Heart left ventricle (tissue), 16 donors: ENCODE measurements around the gene SPEF1. TPM values are rescaled to one million over a fixed set of nuclear protein-coding genes. Genes with fewer than 3 reads are reported as not detected.

Experiments
- ATAC-seq, 4 donors: fragments of 200-7000 bp; cut with Tn5 transposase; one replicate each; pipeline ENCODE4 v1.9.1; 2020 to 2022; ENCODE audit warnings: moderate library complexity in 4 of 4, mild to moderate bottlenecking in 3 of 4, moderate number of reproducible peaks in 1 of 4
- DNase-seq, 5 donors: peaks; one replicate each; pipeline ENCODE4 v3.0.0-alpha.2; 2020
- H3K27ac ChIP-seq, 12 donors: fragments of 200-600 bp; sonication (generic) in 4 of 12; one replicate each; pipeline versions ENCODE4 v1.5.0 to v1.8.0; 2016 to 2022; ENCODE audit warnings: mild to moderate bottlenecking in 2 of 12
- H3K27me3 ChIP-seq, 9 donors: fragments of 200-600 bp; sonication (generic) in 2 of 9; one replicate each; pipeline versions ENCODE4 v1.5.1 to v1.8.0; 2016 to 2022; ENCODE audit warnings: mild to moderate bottlenecking in 3 of 9
- H3K36me3 ChIP-seq, 9 donors: fragments of 200-600 bp; sonication (generic) in 2 of 9; one replicate each; pipeline versions ENCODE4 v1.5.0 to v1.8.0; 2018 to 2022; ENCODE audit warnings: mild to moderate bottlenecking in 2 of 9
- H3K4me1 ChIP-seq, 12 donors: fragments of 200-600 bp; sonication (generic) in 4 of 12; one replicate each; pipeline versions ENCODE4 v1.5.0 to v1.8.0; 2016 to 2022; ENCODE audit warnings: mild to moderate bottlenecking in 3 of 12
- H3K4me3 ChIP-seq, 12 donors: fragments of 200-600 bp; sonication (generic) in 4 of 12; one replicate each; pipeline versions ENCODE4 v1.5.0 to v1.8.0; 2017 to 2022; ENCODE audit warnings: mild to moderate bottlenecking in 9 of 12, moderate library complexity in 4 of 12
- H3K9me3 ChIP-seq, 12 donors: fragments of 200-600 bp; sonication (generic) in 4 of 12; one replicate each; pipeline versions ENCODE4 v1.5.0 to v1.8.0; 2016 to 2022; ENCODE audit warnings: mild to moderate bottlenecking in 1 of 12
- POLR2A ChIP-seq, 2 donors: fragments of 450-650 bp; IDR thresholded peaks; one replicate each; pipeline ENCODE4 v1.6.1; 2017; ENCODE audit warnings: antibody characterized with exemption in 2 of 2, mild to moderate bottlenecking in 2 of 2, moderate library complexity in 2 of 2
- WGBS, 4 donors: extraction: QIAGEN DNeasy Blood & Tissue Kit in 2 of 4; methylation state at CpG; one replicate each; pipeline versions ENCODE4 v1.1.5 to v1.1.7; 2013 to 2018; 5-methylcytosine and 5-hydroxymethylcytosine counted together
- intact Hi-C, 10 donors: fragments of 100-400 bp; cut with DNase I; formaldehyde crosslinking; loops; one replicate each; pipeline versions ENCODE4 v1.11.1 to v1.14.2; 2022
- polyA plus RNA-seq, 2 donors: library from polyadenylated mRNA; stranded (reverse); fragments of 200-250 nt; gene quantifications; one replicate each; pipeline ENCODE4 v1.2.3, GENCODE V29; 2013
- total RNA-seq, 9 donors: library from RNA; depleted of rRNA in 2 of 9; stranded (reverse); fragments of >200 nt in 2 of 9; fragmentation: NEBNext Ultra II Directional in 3 of 9; extraction: Animal tissue kit (Norgen Biotek cat#: 25700) in 3 of 9; gene quantifications; one replicate each; pipeline versions ENCODE4 v1.1.0 to v1.2.4, GENCODE V29; 2016 to 2023
- TF ChIP-seq, protein P1 (sequence below), 12 donors: fragments of 200-600 bp; sonication (generic) in 4 of 12; IDR thresholded peaks; one replicate each; pipeline versions ENCODE4 v1.5.0 to v1.8.0; 2018 to 2022; ENCODE audit warnings: antibody characterized with exemption in 12 of 12, mild to moderate bottlenecking in 5 of 12
- donor health status: ischemic (EF 13 %, LVEDD 7.1; RV severe dilation, severe dysfunction).
- donor health status: healthy with polysubstance abuse.
- donor health status: DM: no; HTN: yes; CAD: no.
- donor health status: DM: no; HTN: no; CAD: no.
- donor health status: ischemic (EF 25% LVEDD 6.9; RV normal size, moderate dysfunction).
- donor health status: ischemic (EF 25% LVEDD 5.7; RV mildly dilated, moderate dysfunction).
- donor health status: healthy.
- donor health status: DM: yes; HTN: yes; CAD: no.
- donor health status: ischemic (EF 35%, LVEDD 5.7; RV mildly dilated, moderate dysfunction).
- donor health status: nonischemic (EF 11% LVEDD 7.7; RV severe dilation, severe dysfunction).
- donor health status: DM: yes; HTN: yes; CAD: no.
- donor health status: PGD.
- donor health status: ischemic (EF 29% LVEDD 5.4; RV normal size, mild dysfunction).
- donor health status: nonischemic (EF 23%, LVEDD 6.1; RV moderate dilation, normal function).

The SPEF1 gene
- total and polyA plus RNA-seq, 11 donors = 0.11 to 0.65 (median 0.19) TPM; not detected in 5

DNA sequence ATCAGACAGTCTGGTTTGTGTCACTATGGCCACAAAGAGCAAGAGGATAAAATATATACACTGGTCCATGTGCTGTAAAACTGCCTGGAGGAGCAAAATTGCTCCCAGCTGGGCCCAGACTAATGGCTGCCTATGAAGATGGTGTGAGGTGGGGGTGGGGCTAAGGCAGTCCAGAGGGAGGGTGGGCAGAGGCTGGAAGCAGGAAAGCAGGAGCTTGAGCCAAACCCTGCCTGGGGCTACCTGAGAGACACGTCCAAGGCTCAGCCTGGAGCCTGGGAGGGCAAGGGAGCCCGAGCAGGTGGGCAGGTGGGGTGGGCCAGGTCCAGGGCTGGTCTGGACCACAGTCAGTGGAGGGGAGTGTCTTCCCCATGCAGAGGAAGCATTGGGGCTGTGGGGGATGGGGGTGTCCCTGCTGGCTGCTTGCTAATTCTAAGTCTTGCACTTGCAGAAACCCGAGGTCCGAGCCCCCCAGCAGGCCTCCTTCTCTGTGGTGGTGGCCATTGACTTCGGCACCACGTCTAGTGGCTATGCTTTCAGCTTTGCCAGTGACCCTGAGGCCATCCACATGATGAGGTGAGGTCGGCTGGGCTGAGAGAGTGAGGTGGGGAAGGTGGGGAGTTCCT lies 39.3 kb downstream of the SPEF1 start:
- H3K4me1 ChIP-seq = peaks cover 0 to 60% (median 29%) of the 10 kb centered on the region in 12 donors
- peaks cover 0 to 39% (median 14%) of the 10 kb centered on the region in 9 donors for H3K36me3 ChIP-seq
- no peak for ATAC-seq
- H3K27me3 ChIP-seq = peaks cover 0 to 13% (median 0%) of the 10 kb centered on the region in 9 donors
- no peak overlapping the region for H3K4me3 ChIP-seq
- DNase-seq = peak in 1 of 5 donors; percentile 41
- 83 to 87% (median 85%) methylated on average over 7 of the region's 7 CpGs for WGBS, 4 donors
- H3K27ac ChIP-seq = peak overlapping the region in 1 of 12 donors; percentile 89
- no peaks in the 10 kb centered on the region for H3K9me3 ChIP-seq
- intact Hi-C loops = no loop called here
- TF ChIP-seq POLR2A (IDR thresholded peaks at IDR 0.05) = no peak
- TF ChIP-seq, protein P1, sequence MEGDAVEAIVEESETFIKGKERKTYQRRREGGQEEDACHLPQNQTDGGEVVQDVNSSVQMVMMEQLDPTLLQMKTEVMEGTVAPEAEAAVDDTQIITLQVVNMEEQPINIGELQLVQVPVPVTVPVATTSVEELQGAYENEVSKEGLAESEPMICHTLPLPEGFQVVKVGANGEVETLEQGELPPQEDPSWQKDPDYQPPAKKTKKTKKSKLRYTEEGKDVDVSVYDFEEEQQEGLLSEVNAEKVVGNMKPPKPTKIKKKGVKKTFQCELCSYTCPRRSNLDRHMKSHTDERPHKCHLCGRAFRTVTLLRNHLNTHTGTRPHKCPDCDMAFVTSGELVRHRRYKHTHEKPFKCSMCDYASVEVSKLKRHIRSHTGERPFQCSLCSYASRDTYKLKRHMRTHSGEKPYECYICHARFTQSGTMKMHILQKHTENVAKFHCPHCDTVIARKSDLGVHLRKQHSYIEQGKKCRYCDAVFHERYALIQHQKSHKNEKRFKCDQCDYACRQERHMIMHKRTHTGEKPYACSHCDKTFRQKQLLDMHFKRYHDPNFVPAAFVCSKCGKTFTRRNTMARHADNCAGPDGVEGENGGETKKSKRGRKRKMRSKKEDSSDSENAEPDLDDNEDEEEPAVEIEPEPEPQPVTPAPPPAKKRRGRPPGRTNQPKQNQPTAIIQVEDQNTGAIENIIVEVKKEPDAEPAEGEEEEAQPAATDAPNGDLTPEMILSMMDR (IDR thresholded peaks at IDR 0.05) = no peak

DNA sequence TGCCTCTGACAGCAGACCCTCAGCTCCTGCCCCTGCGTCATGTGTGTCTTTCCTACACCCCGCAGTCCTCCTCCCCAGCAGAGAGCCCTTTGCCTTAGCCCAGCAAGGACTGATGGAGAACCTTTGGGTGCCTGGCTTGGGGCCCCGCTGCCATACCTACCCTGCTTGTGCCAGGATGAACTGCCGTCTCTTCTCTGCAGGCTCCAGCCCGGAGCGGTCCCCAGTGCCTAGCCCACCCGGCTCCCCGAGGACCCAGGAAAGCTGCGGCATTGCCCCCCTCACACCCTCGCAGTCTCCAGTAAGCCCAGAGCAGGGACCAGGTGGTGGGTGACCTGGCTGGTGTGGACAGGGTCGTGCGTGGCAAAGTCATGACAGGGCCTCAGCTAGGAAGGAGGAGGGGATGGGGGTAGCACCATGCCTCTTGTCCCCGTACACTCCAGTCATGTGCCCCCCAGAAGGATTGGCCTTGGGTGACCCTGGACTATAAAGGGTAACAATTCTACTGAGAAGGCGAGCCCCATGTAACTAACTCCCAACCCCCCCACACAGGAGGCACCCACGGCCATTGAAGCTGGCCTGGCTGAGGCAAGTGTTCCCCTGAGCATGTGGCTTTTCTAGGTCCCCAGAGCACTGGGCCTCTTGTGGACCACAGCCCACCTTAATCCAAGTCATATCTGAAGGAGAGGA lies 40.5 kb downstream of the SPEF1 start:
- peak overlapping the region; percentile 70 to 95 (median 86) for H3K27ac ChIP-seq

GRCh38 chr20:3739926-3740451 lies 41.3 kb downstream of the SPEF1 start:
- 57 to 71% (median 69%) methylated on average over 6 to 7 of the region's 7 CpGs for WGBS, 4 donors
- intact Hi-C loops = loop anchor here in 1 of 10 donors (1.0 kb wide), 1 partner anchor 10 kb away; no protein-coding TSS in a partner anchor
- no peak for ATAC-seq
- TF ChIP-seq, protein P1 (IDR thresholded peaks at IDR 0.05) = no peak
- no peak for TF ChIP-seq POLR2A (IDR thresholded peaks at IDR 0.05)
- H3K27ac ChIP-seq = peak overlapping the region; percentile 70 to 95 (median 86)
- DNase-seq = peak in 1 of 5 donors; percentile 54
- H3K4me3 ChIP-seq = no peak overlapping the region
- H3K9me3 ChIP-seq = no peaks in the 10 kb centered on the region
- peaks cover 0 to 77% (median 38%) of the 10 kb centered on the region in 12 donors for H3K4me1 ChIP-seq
- peaks cover 0 to 30% (median 8%) of the 10 kb centered on the region in 9 donors for H3K36me3 ChIP-seq
- peaks cover 0 to 5% (median 0%) of the 10 kb centered on the region in 9 donors for H3K27me3 ChIP-seq

More for the DNA sequence above, 40.5 kb downstream of the SPEF1 start:
- 88 to 98% (median 91%) methylated on average over 15 of the region's 15 CpGs for WGBS, 4 donors
- no peaks in the 10 kb centered on the region for H3K9me3 ChIP-seq
- DNase-seq = peak in 1 of 5 donors; percentile 62
- no peak for ATAC-seq
- peaks cover 0 to 69% (median 36%) of the 10 kb centered on the region in 12 donors for H3K4me1 ChIP-seq
- TF ChIP-seq, protein P1 (IDR thresholded peaks at IDR 0.05) = no peak
- no peak for TF ChIP-seq POLR2A (IDR thresholded peaks at IDR 0.05)
- H3K36me3 ChIP-seq = peaks cover 0 to 35% (median 11%) of the 10 kb centered on the region in 9 donors
- intact Hi-C loops = no loop called here
- H3K4me3 ChIP-seq = no peak overlapping the region
- H3K27me3 ChIP-seq = peaks cover 0 to 12% (median 0%) of the 10 kb centered on the region in 9 donors
